ENCODE results near the gene EEF2KMT.
"Not testable (repeated sequence)": the region's sequence is repeated elsewhere in the genome, so short reads cannot be mapped to it uniquely, and the experiment has no call there.

EEF2KMT gene

GRCh38 chr16:5065813-5066212 lies 31.8 kb downstream of the EEF2KMT start, which contains the start of gene C16orf89:
Gene C16orf89 (minus strand): TSS chr16:5065956. CDS start chr16:5065908, 48 bp downstream.
- Mint-ChIP-seq H3K27ac (no peak within 1 kb of the TSS), H3K27me3 (no peaks in the 10 kb centered on the region), H3K4me3 (no peak within 1 kb of the TSS), H3K9me3 (ENCODE audit: low read depth) (no peaks in the 10 kb centered on the region), H3K4me1 (ENCODE audit: low read depth) (peaks cover under 1% of the 10 kb centered on the region), H3K36me3 (no peaks in the 10 kb centered on the region)

GRCh38 chr16:5065326-5065725 lies 32.3 kb downstream of the EEF2KMT start:
- no peaks in the 10 kb centered on the region for H3K4me1 Mint-ChIP-seq (ENCODE audit: low read depth)
- no peak overlapping the region for H3K4me3 Mint-ChIP-seq
- no peaks in the 10 kb centered on the region for H3K9me3 Mint-ChIP-seq (ENCODE audit: low read depth)
- no peak overlapping the region for H3K27ac Mint-ChIP-seq
- H3K27me3 Mint-ChIP-seq, result no peaks in the 10 kb centered on the region
- H3K36me3 Mint-ChIP-seq, result no peaks in the 10 kb centered on the region

GRCh38 chr16:5064915-5065314 lies 32.7 kb downstream of the EEF2KMT start:
- no peaks in the 10 kb centered on the region for H3K27me3 Mint-ChIP-seq
- H3K27ac Mint-ChIP-seq, result no peak overlapping the region
- no peak overlapping the region for H3K4me3 Mint-ChIP-seq
- H3K4me1 Mint-ChIP-seq (ENCODE audit: low read depth), result no peaks in the 10 kb centered on the region
- H3K36me3 Mint-ChIP-seq, result no peaks in the 10 kb centered on the region
- no peaks in the 10 kb centered on the region for H3K9me3 Mint-ChIP-seq (ENCODE audit: low read depth)

- H3K27ac Mint-ChIP-seq, result no peak overlapping the region
- H3K27me3 Mint-ChIP-seq, result no peaks in the 10 kb centered on the region
- H3K4me3 Mint-ChIP-seq, result no peak overlapping the region
- no peaks in the 10 kb centered on the region for H3K9me3 Mint-ChIP-seq (ENCODE audit: low read depth)
- H3K36me3 Mint-ChIP-seq, result no peaks in the 10 kb centered on the region
- H3K4me1 Mint-ChIP-seq (ENCODE audit: low read depth), result no peaks in the 10 kb centered on the region
These were observed 34.5 kb downstream of the EEF2KMT start for GRCh38 chr16:5062790-5063765.

- Mint-ChIP-seq H3K36me3 (no peaks in the 10 kb centered on the region), H3K27me3 (no peaks in the 10 kb centered on the region), H3K4me3 (no peak overlapping the region), H3K27ac (no peak overlapping the region), H3K9me3 (ENCODE audit: low read depth) (no peaks in the 10 kb centered on the region), H3K4me1 (ENCODE audit: low read depth) (no peaks in the 10 kb centered on the region)
These were observed 35.5 kb downstream of the EEF2KMT start for GRCh38 chr16:5062051-5062450.

- no peaks in the 10 kb centered on the region for H3K27me3 Mint-ChIP-seq
- no peak overlapping the region for H3K27ac Mint-ChIP-seq
These were observed 37.4 kb downstream of the EEF2KMT start for GRCh38 chr16:5060073-5060641.

GRCh38 chr16:5059386-5060072 lies 38.1 kb downstream of the EEF2KMT start:
- peaks cover 2% of the 10 kb centered on the region for H3K4me1 Mint-ChIP-seq (ENCODE audit: low read depth)

More at GRCh38 chr16:5060073-5060641, 37.4 kb downstream of the EEF2KMT start:
- Mint-ChIP-seq H3K4me1 (ENCODE audit: low read depth) (peaks cover 2% of the 10 kb centered on the region), H3K9me3 (ENCODE audit: low read depth) (no peaks in the 10 kb centered on the region), H3K36me3 (no peaks in the 10 kb centered on the region), H3K4me3 (no peak overlapping the region)

GRCh38 chr16:5058476-5058875 lies 39.1 kb downstream of the EEF2KMT start:
- peaks cover 2% of the 10 kb centered on the region for H3K4me1 Mint-ChIP-seq (ENCODE audit: low read depth)
- H3K36me3 Mint-ChIP-seq, result no peaks in the 10 kb centered on the region
- no peak overlapping the region for H3K4me3 Mint-ChIP-seq
- no peak overlapping the region for H3K27ac Mint-ChIP-seq
- H3K9me3 Mint-ChIP-seq (ENCODE audit: low read depth), result no peaks in the 10 kb centered on the region
- H3K27me3 Mint-ChIP-seq, result no peaks in the 10 kb centered on the region

More at GRCh38 chr16:5059386-5060072, 38.1 kb downstream of the EEF2KMT start:
- H3K27me3 Mint-ChIP-seq, result no peaks in the 10 kb centered on the region
- H3K9me3 Mint-ChIP-seq (ENCODE audit: low read depth), result no peaks in the 10 kb centered on the region
- H3K36me3 Mint-ChIP-seq, result no peaks in the 10 kb centered on the region
- no peak overlapping the region for H3K4me3 Mint-ChIP-seq
- no peak overlapping the region for H3K27ac Mint-ChIP-seq

- H3K36me3 Mint-ChIP-seq, result peaks cover under 1% of the 10 kb centered on the region
- H3K4me1 Mint-ChIP-seq (ENCODE audit: low read depth), result peaks cover 2% of the 10 kb centered on the region
- no peak overlapping the region for H3K4me3 Mint-ChIP-seq
- no peaks in the 10 kb centered on the region for H3K9me3 Mint-ChIP-seq (ENCODE audit: low read depth)
- no peak overlapping the region for H3K27ac Mint-ChIP-seq
- no peaks in the 10 kb centered on the region for H3K27me3 Mint-ChIP-seq
These were observed 41.2 kb downstream of the EEF2KMT start for GRCh38 chr16:5056352-5056751.

- H3K4me3 Mint-ChIP-seq, result no peak overlapping the region
- no peaks in the 10 kb centered on the region for H3K9me3 Mint-ChIP-seq (ENCODE audit: low read depth)
- H3K27me3 Mint-ChIP-seq, result no peaks in the 10 kb centered on the region
- peaks cover 6% of the 10 kb centered on the region for H3K36me3 Mint-ChIP-seq
- peaks cover 2% of the 10 kb centered on the region for H3K4me1 Mint-ChIP-seq (ENCODE audit: low read depth)
- H3K27ac Mint-ChIP-seq, result no peak overlapping the region
These were observed 42.4 kb downstream of the EEF2KMT start for GRCh38 chr16:5054876-5055865.

GRCh38 chr16:5046914-5047313 lies 50.7 kb downstream of the EEF2KMT start:
- Mint-ChIP-seq H3K27ac (no peak overlapping the region), H3K36me3 (peaks cover 13% of the 10 kb centered on the region), H3K4me1 (ENCODE audit: low read depth) (no peaks in the 10 kb centered on the region), H3K4me3 (no peak overlapping the region), H3K27me3 (no peaks in the 10 kb centered on the region), H3K9me3 (ENCODE audit: low read depth) (no peaks in the 10 kb centered on the region)

- Mint-ChIP-seq H3K4me1 (ENCODE audit: low read depth) (no peaks in the 10 kb centered on the region), H3K27me3 (no peaks in the 10 kb centered on the region), H3K4me3 (no peak overlapping the region), H3K27ac (no peak overlapping the region), H3K36me3 (peaks cover 10% of the 10 kb centered on the region), H3K9me3 (ENCODE audit: low read depth) (no peaks in the 10 kb centered on the region)
These were observed 52.0 kb downstream of the EEF2KMT start for GRCh38 chr16:5045499-5046115.

- H3K9me3 Mint-ChIP-seq (ENCODE audit: low read depth); H3K27me3 Mint-ChIP-seq; H3K27ac Mint-ChIP-seq; H3K36me3 Mint-ChIP-seq; H3K4me3 Mint-ChIP-seq; H3K4me1 Mint-ChIP-seq (ENCODE audit: low read depth): not testable (repeated sequence)
These were observed 53.0 kb downstream of the EEF2KMT start for GRCh38 chr16:5044581-5044980.
